Head of caudate nucleus (tissue), 42 donors: Measurements from ENCODE around the gene BPIFB6.

Source experiments
- DNase-seq, 42 donors: peaks; one replicate each; pipeline versions ENCODE4 v3.0.0 to v3.0.0-alpha.2; 2020 to 2021; ENCODE audit warnings: mixed read lengths in 7 of 42
- intact Hi-C: fragments of 100-400 bp; cut with DNase I; formaldehyde crosslinking; loops from one replicate; pipeline ENCODE4 v1.15.0; 2022

BPIFB6 gene

GRCh38 chr20:32999603-33000250, 31.7 kb upstream of the BPIFB6 start:
- no peak for DNase-seq

GRCh38 chr20:33000802-33001466, 30.5 kb upstream of the BPIFB6 start:
- intact Hi-C loops: no loop called here
- no peak for DNase-seq

More at GRCh38 chr20:32999603-33000250, 31.7 kb upstream of the BPIFB6 start:
- intact Hi-C loops: no loop called here

DNA sequence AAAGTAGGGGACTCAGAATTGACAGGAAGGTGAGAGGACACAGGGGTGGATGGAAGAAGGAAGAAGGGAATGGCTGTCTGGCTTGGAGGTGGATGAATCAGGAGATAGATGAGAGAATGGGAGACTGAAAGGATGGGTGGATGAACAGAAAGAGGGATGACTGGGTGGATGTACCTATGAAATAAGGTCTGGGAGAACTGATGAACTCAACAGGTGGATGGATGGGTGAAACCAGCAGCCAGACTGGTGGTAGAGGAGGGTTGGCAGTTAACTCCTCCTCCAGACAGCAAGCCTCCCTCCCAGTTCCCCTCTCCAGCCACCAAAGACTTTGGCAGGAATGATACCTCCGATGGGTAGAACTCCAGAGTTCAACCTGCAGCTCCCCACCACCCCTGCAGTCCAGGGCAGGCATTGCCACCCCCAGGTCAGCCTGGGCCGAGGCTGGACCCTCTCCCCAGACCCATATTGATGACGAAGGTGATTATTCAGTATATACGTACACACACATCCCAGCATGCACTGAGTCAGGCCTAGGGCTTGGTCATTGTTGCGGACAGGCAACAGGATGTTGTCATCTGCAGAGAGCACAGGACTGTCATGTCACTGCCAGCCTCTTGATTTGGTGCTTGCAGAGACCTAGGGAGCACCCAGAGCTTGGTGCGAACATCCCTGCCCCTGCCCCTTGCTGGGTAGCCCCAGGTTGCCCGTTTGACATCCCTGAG, 29.2 kb upstream of the BPIFB6 start:
- DNase-seq: no peak
- intact Hi-C loops: no loop called here

GRCh38 chr20:33004141-33004751, 27.2 kb upstream of the BPIFB6 start, which contains the start of gene SUN5:
SUN5 (minus strand) TSS chr20:33004433; CDS start chr20:33004340, 93 bp downstream.
- intact Hi-C loops: no loop called here
- DNase-seq: no peak

DNA sequence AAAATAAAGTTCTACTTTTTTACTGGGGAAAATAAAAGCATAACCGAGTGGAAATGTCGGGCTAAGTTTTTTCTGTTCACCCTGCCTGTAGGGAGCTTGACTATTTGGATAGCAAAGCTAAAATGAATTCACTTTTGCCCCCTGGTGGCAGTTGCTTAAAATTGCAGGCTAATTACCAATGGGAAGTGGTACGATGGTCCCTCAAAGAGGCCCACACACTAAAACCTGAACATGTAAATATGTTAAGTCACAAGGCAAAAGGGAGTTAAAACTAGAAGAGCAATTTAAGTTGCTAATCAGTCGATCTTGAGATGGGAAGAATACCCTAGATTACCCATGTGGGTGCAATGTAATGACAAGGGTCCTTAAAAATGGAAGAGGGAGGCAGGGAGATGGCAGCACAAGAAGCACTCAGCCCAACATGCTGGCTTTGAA, 26.3 kb upstream of the BPIFB6 start:
- intact Hi-C loops: no loop called here
- no peak for DNase-seq

- no peak for DNase-seq
- intact Hi-C loops: no loop called here
Observed at GRCh38 chr20:33005908-33006775, 25.3 kb upstream of the BPIFB6 start.

GRCh38 chr20:33006776-33007375, 24.6 kb upstream of the BPIFB6 start:
- no peak for DNase-seq
- intact Hi-C loops: no loop called here

DNA sequence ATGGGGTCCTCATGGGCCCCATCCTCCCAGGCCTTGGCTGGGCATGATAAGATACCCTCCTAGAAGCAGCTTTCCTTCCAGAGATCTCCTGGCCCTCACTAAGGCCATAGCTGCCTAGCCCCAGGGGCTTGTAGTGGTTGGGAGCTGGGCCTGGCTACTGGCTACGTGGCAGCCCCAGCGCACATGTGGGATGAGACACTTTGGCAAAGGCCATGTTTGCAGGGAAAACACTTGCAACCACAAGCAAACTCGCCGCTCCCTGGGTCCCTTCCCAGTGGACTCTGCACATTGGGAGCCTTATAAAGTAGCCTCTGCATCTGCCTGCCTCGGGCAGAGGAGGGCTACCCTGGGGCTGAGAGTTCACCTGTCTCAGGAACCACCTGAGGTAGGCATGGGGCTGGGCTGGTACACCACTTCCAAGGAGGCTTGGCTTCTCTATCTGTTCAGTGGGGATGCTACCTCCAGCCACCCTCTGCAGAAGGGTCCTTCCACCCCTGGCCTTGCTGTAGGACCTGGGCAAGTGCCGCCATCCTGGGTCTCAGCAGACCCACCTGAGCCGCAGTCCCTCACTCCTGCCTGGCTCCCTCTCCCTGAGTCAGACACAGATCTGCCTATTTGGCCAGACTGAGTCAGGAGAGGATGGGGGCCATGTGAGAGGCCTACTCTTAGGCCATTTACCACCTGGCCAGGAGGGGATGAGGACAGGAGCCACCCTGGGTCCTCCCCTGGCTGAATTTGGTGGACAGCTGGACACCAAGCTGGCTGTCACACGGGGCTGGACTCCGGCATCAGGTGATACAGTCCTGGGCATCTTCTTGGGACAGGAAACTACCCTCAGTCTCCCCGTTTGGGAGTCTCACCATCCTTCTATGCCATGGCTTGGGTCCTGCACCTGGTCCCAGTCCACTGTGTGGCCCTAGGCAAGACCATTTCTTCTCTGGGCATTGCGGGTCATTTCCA, 23.8 kb upstream of the BPIFB6 start, which contains the start of gene BPIFB2:
Gene BPIFB2, plus strand, starts transcription at position 329 of the 960 bp plus-strand sequence. CDS start 871 bp downstream, outside the sequence.
- intact Hi-C loops: no loop called here
- no peak for DNase-seq

DNA sequence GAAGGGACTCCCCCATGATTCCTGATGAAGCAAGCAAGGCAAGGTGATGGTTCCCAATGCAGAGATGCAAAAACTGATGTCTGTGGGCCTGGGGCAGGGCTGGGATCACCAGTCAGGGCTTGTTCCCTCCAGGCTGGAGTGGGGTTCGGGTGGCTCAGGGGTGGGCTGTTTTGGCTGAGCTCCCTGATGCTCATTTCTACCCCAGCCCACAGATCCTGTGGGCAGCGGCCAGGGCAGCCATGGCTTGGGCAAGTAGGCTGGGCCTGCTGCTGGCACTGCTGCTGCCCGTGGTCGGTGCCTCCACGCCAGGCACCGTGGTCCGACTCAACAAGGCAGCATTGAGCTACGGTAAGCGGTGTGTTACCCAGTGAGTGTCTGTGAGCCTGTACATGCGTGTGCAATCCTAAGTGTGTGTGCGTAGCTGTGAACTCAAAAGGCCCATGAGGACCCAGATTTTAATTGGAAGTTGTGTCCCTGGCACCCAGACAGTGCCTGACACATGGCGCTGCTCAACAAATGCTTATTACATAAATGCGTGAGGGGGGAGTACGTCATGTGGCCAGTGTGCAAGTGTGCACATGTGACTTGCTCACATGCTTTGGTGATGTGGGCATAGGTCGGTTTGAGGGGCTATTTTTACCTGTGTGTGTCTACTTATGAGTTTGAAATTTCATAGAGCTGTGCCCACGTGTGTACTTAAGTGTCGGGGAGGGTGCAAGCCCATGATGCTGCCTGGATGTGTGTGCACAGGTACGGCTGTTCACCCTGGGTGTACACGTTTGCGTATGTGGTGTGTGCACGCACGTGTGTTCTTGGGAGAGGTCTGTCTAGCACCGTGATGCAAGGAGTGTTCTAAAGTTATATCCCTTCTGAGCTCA, 22.9 kb upstream of the BPIFB6 start:
- intact Hi-C loops: no loop called here

GRCh38 chr20:33009214-33010132, 22.0 kb upstream of the BPIFB6 start:
- intact Hi-C loops: no loop called here
- DNase-seq: peak in 3 of 42 donors; percentile 11 to 27 (median 15)

More for the DNA sequence above, 22.9 kb upstream of the BPIFB6 start:
- DNase-seq: no peak

DNA sequence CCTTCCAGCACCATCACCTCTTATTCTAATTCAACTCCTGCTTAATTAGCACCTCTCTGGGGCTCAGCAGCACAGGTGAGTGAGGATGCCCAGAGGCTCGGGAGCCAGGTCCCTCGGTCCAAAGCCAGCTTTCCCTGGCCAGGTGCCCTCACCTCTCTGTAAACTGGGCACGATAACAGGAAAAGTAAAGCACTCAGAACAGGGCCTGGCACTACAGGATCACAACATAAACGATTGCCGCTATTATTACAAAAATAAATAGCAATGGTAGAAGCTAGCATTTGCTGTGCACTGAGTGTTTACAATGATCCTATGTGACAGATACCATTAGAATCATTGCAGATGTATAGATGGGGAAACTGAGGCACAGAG, 21.3 kb upstream of the BPIFB6 start:
- DNase-seq: no peak
- intact Hi-C loops: no loop called here

GRCh38 chr20:33010674-33011449, 20.6 kb upstream of the BPIFB6 start:
- DNase-seq: no peak
- intact Hi-C loops: no loop called here

DNA sequence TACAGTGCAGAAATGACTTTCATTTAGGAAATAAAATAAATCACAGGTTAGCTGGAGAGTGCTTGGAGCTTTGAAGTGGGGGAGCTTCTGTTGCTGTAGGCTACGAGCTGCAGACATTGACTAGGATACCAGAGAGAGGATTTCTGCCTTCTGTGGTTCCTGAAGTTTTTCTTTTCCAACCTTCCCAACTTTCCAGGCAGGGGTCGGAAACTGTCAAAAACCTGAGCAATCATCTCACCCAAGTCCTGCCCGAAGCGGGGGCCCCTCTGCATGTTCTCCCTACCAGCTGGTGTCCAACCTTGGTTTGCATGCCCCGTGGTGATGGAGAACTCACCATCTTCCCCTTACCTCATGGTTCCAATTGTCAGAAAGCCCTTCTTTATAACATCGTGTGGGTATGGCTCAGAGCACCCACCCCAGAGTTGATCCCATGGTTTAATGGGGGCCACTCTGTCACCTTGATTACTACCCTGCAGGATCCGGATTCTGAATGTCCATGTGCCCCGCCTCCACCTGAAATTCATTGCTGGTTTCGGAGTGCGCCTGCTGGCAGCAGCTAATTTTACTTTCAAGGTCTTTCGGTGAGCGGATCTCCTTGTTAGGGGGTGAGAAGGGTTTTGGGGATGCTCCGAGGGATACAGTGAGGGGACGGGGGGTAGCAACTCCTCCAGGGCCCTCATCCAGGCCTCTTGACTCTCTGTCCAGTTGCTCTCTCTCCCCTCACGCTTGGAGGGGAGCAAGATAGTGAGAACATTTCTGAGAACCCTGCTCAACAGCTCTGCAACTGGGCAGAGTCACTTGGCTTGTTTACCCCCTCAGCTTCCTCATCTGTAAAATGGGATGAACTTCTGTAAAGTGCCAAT, 18.9 kb upstream of the BPIFB6 start:
- no peak for DNase-seq

More for the DNA sequence above, 18.9 kb upstream of the BPIFB6 start:
- intact Hi-C loops: no loop called here
